Smooth muscle cell (in vitro differentiated cells): ENCODE results near the gene SH2D4B. TPM values are rescaled to one million over a fixed set of nuclear protein-coding genes. Genes with fewer than 3 reads are reported as not detected.

ENCODE experiments used
- DNase-seq: peaks from one replicate; lab custom pipeline; 2025; ENCODE audit not compliant: unreplicated experiment; lab: John Stamatoyannopoulos, UW
- H2AFZ ChIP-seq: fragments of 200-600 bp; sonication (generic); 2 replicates; pipeline ENCODE4 v1.6.0; 2016; ENCODE audit warnings: antibody characterized with exemption, low read depth, mild to moderate bottlenecking
- H3F3A ChIP-seq: fragments of 200-600 bp; sonication (generic); 2 replicates; pipeline ENCODE4 v1.6.0; 2017; ENCODE audit warnings: antibody characterized with exemption, low read depth
- H3K27ac ChIP-seq: fragments of 200-600 bp; sonication (generic); 2 replicates; pipeline ENCODE4 v1.5.1; 2016; ENCODE audit warnings: low read depth, mild to moderate bottlenecking
- H3K27me3 ChIP-seq: fragments of 200-600 bp; sonication (generic); 2 replicates; pipeline ENCODE4 v1.6.1; 2016; ENCODE audit warnings: low read depth, mild to moderate bottlenecking
- H3K36me3 ChIP-seq: fragments of 200-600 bp; sonication (generic); 2 replicates; pipeline ENCODE4 v1.5.1; 2016; ENCODE audit warnings: low read depth
- H3K4me1 ChIP-seq: fragments of 200-600 bp; sonication (generic); 2 replicates; pipeline ENCODE4 v1.5.1; 2016; ENCODE audit warnings: low read depth
- H3K4me2 ChIP-seq: fragments of 200-600 bp; sonication (generic); 2 replicates; pipeline ENCODE4 v1.6.0; 2016; ENCODE audit warnings: mild to moderate bottlenecking
- H3K4me3 ChIP-seq: fragments of 200-600 bp; sonication (generic); 2 replicates; pipeline ENCODE4 v1.5.1; 2016; ENCODE audit warnings: mild to moderate bottlenecking
- H3K79me2 ChIP-seq: fragments of 200-600 bp; sonication (generic); 2 replicates; pipeline ENCODE4 v1.6.0; 2016; ENCODE audit warnings: low read depth, mild to moderate bottlenecking
- H3K9ac ChIP-seq: fragments of 200-600 bp; sonication (generic); 2 replicates; pipeline ENCODE4 v1.6.0; 2016; ENCODE audit warnings: low read depth
- H3K9me3 ChIP-seq: fragments of 200-600 bp; sonication (generic); replicated peaks from 2 replicates; pipeline ENCODE4 v1.5.1; 2016; ENCODE audit warnings: low read depth
- H4K20me1 ChIP-seq: fragments of 200-600 bp; sonication (generic); 2 replicates; pipeline ENCODE4 v1.6.0; 2016; ENCODE audit warnings: low read depth
- WGBS: methylation state at CpG from one replicate; pipeline ENCODE4 v1.1.7; 2016; ENCODE audit warnings: low lambda C conversion rate; 5-methylcytosine and 5-hydroxymethylcytosine counted together
- polyA plus RNA-seq: library from polyadenylated mRNA; unstranded; fragments of >200 nt; fragmentation: Nextera tagmentation; extraction: Ambion mirVana; gene quantifications from 2 replicates; pipeline ENCODE4 v1.2.1, GENCODE V29; 2016
- total RNA-seq: library from RNA; depleted of rRNA; stranded (reverse); fragments of >200 nt; gene quantifications from 2 replicates; pipeline ENCODE4 v1.2.3, GENCODE V29; 2014
- TF ChIP-seq, protein P1 (sequence below): fragments of 200-600 bp; sonication (generic); IDR thresholded peaks from 2 replicates; pipeline ENCODE4 v1.5.1; 2017; ENCODE audit warnings: borderline replicate concordance, mild to moderate bottlenecking, antibody characterized with exemption; ENCODE audit not compliant: insufficient read depth, poor library complexity, severe bottlenecking

Gene SH2D4B
- total and polyA plus RNA-seq, 2 experiments from 2014 or later, result 0.13 TPM; not detected in 1

- no peaks in the 10 kb centered on the region for H3K9me3 ChIP-seq
- DNase-seq, result no peak
- 86% methylated on average over 7 of the region's 7 CpGs for WGBS
- no peak overlapping the region for H3K9ac ChIP-seq
- peaks cover 5% of the 10 kb centered on the region for H3F3A ChIP-seq
- H3K27me3 ChIP-seq, result no peaks in the 10 kb centered on the region
- peaks cover 10% of the 10 kb centered on the region for H3K4me1 ChIP-seq
- no peak overlapping the region for H2AFZ ChIP-seq
- no peak overlapping the region for H3K4me2 ChIP-seq
- H4K20me1 ChIP-seq, result no peaks in the 10 kb centered on the region
- H3K36me3 ChIP-seq, result no peaks in the 10 kb centered on the region
- H3K79me2 ChIP-seq, result no peaks in the 10 kb centered on the region
- H3K4me3 ChIP-seq, result no peak overlapping the region
- TF ChIP-seq, protein P1, sequence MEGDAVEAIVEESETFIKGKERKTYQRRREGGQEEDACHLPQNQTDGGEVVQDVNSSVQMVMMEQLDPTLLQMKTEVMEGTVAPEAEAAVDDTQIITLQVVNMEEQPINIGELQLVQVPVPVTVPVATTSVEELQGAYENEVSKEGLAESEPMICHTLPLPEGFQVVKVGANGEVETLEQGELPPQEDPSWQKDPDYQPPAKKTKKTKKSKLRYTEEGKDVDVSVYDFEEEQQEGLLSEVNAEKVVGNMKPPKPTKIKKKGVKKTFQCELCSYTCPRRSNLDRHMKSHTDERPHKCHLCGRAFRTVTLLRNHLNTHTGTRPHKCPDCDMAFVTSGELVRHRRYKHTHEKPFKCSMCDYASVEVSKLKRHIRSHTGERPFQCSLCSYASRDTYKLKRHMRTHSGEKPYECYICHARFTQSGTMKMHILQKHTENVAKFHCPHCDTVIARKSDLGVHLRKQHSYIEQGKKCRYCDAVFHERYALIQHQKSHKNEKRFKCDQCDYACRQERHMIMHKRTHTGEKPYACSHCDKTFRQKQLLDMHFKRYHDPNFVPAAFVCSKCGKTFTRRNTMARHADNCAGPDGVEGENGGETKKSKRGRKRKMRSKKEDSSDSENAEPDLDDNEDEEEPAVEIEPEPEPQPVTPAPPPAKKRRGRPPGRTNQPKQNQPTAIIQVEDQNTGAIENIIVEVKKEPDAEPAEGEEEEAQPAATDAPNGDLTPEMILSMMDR, result no peak
- no peak overlapping the region for H3K27ac ChIP-seq
Observed at GRCh38 chr10:80660266-80660665, 122.6 kb downstream of the SH2D4B start.

DNA sequence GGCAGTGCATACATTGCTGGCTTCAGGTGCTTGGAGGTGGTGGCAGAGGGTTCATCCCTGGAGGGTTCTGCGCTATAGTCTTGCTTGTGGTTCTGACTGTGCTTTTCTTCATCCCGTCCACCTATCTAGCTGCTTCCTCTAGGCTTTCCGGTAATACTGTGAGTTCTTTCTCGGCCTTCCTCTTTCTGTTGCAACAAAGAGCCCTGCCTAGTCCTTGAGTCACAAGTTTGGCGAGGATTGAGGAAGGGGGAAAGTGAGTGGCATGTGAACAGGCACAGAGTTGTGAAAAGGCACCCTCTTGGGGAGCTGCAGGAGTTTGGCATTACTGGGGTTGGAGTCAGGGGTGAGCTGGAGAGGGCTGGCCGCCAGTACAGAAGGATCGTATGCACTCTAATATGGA is 123.0 kb downstream of the SH2D4B start:
- Histone ChIP-seq H4K20me1 (no peaks in the 10 kb centered on the region), H3K36me3 (no peaks in the 10 kb centered on the region), H3K4me2 (no peak overlapping the region), H3K79me2 (no peaks in the 10 kb centered on the region), H2AFZ (no peak overlapping the region), H3K9me3 (no peaks in the 10 kb centered on the region), H3K27ac (no peak overlapping the region), H3K27me3 (no peaks in the 10 kb centered on the region), H3K4me1 (peaks cover 10% of the 10 kb centered on the region), H3K9ac (no peak overlapping the region), H3K4me3 (no peak overlapping the region), H3F3A (peaks cover 5% of the 10 kb centered on the region)
- WGBS, result 90% methylated on average over 7 of the region's 7 CpGs
- TF ChIP-seq, protein P1, result no peak
- DNase-seq, result no peak

DNA sequence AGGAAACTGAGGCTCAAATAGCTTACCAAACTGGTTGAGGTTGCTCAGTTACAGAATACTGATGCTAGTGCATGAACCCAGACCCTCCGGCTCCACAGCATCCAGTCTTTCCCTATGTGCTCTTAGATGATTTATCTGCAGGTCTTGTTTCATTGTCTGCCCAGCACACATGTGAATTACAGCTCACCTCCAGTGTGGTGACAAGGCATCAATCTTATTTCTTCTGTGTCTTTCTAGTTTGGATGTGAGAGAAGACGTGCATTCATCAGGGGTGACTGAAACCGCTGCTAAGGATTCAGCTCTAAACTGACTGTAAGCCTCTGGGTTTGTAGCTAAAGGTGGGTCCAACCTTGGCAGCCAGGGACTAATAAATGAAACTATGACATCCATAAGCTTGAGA is 123.8 kb downstream of the SH2D4B start:
- no peak overlapping the region for H3K4me2 ChIP-seq
- peaks cover 5% of the 10 kb centered on the region for H3F3A ChIP-seq
- DNase-seq, result no peak
- H2AFZ ChIP-seq, result no peak overlapping the region
- peaks cover 10% of the 10 kb centered on the region for H3K4me1 ChIP-seq
- no peaks in the 10 kb centered on the region for H3K27me3 ChIP-seq
- no peak overlapping the region for H3K27ac ChIP-seq
- no peaks in the 10 kb centered on the region for H3K79me2 ChIP-seq
- 92% methylated on average over 3 of the region's 3 CpGs for WGBS
- TF ChIP-seq, protein P1, result no peak
- no peaks in the 10 kb centered on the region for H3K36me3 ChIP-seq
- H3K9ac ChIP-seq, result no peak overlapping the region
- H3K9me3 ChIP-seq, result no peaks in the 10 kb centered on the region
- H3K4me3 ChIP-seq, result no peak overlapping the region
- no peaks in the 10 kb centered on the region for H4K20me1 ChIP-seq
